H9 (cell line): ENCODE results near the gene RBM27. TPM values are rescaled to one million over a fixed set of nuclear protein-coding genes. Genes with fewer than 3 reads are reported as not detected.

Experiments
- DNase-seq: peaks from one replicate; pipeline ENCODE4 v3.0.0-alpha.2; 2017
- H2AFZ ChIP-seq: one replicate; pipeline ENCODE4 v1.6.1; 2013; ENCODE audit warnings: mild to moderate bottlenecking, low read length, control low read depth, moderate library complexity
- H2AK5ac ChIP-seq: 2 replicates; pipeline ENCODE4 v1.6.1; 2013; ENCODE audit warnings: low read length, control low read depth, mixed read lengths; ENCODE audit not compliant: insufficient read length
- H2BK120ac ChIP-seq: one replicate; pipeline ENCODE4 v1.6.1; 2013; ENCODE audit warnings: low read depth, mild to moderate bottlenecking, low read length, control low read depth, inconsistent platforms; ENCODE audit not compliant: poor library complexity, severe bottlenecking
- H2BK12ac ChIP-seq: 2 replicates; pipeline ENCODE4 v1.6.1; 2013; ENCODE audit warnings: low read length, control low read depth, mixed read lengths, low read depth; ENCODE audit not compliant: insufficient read length
- H2BK15ac ChIP-seq: 2 replicates; pipeline ENCODE4 v1.6.1; 2013; ENCODE audit warnings: low read depth, low read length, control low read depth
- H2BK20ac ChIP-seq: one replicate; pipeline ENCODE4 v1.6.1; 2013; ENCODE audit warnings: low read depth, mild to moderate bottlenecking, low read length, control low read depth, inconsistent platforms; ENCODE audit not compliant: poor library complexity, severe bottlenecking
- H2BK5ac ChIP-seq: 2 replicates; pipeline ENCODE4 v1.6.1; 2013; ENCODE audit warnings: low read length, control low read depth, mixed read lengths; ENCODE audit not compliant: insufficient read length
- H3K14ac ChIP-seq: 2 replicates; pipeline ENCODE4 v1.6.1; 2013; ENCODE audit warnings: low read length, control low read depth; ENCODE audit not compliant: insufficient read depth
- H3K18ac ChIP-seq: 2 replicates; pipeline ENCODE4 v1.6.1; 2013; ENCODE audit warnings: low read depth, mild to moderate bottlenecking, mixed read lengths, low read length, control low read depth; ENCODE audit not compliant: insufficient read length
- H3K23ac ChIP-seq: 2 replicates; pipeline ENCODE4 v1.6.1; 2013; ENCODE audit warnings: low read length, control low read depth, mixed read lengths, low read depth; ENCODE audit not compliant: insufficient read length
- H3K23me2 ChIP-seq: 2 replicates; pipeline ENCODE4 v1.6.1; 2013; ENCODE audit warnings: low read depth, mild to moderate bottlenecking, mixed read lengths, low read length, control low read depth; ENCODE audit not compliant: insufficient read length, poor library complexity, severe bottlenecking
- H3K27ac ChIP-seq: 2 replicates; pipeline ENCODE4 v1.5.1; 2013; ENCODE audit warnings: low read length, control low read depth, mixed read lengths, low read depth; ENCODE audit not compliant: insufficient read length
- H3K27me3 ChIP-seq: 2 replicates; pipeline ENCODE4 v1.6.1; 2013; ENCODE audit warnings: low read length, control low read depth, inconsistent platforms; ENCODE audit not compliant: insufficient read depth
- H3K4ac ChIP-seq: 2 replicates; pipeline ENCODE4 v1.6.1; 2013; ENCODE audit warnings: low read depth, mild to moderate bottlenecking, control low read depth, inconsistent platforms, low read length, moderate library complexity
- H3K4me1 ChIP-seq: 2 replicates; pipeline ENCODE4 v1.6.1; 2013; ENCODE audit warnings: low read length, control low read depth, inconsistent platforms; ENCODE audit not compliant: insufficient read depth
- H3K4me2 ChIP-seq: 2 replicates; pipeline ENCODE4 v1.6.1; 2013; ENCODE audit warnings: low read length, control low read depth, mixed read lengths; ENCODE audit not compliant: insufficient read length, insufficient read depth
- H3K56ac ChIP-seq: 2 replicates; pipeline ENCODE4 v1.6.1; 2013; ENCODE audit warnings: low read depth, mild to moderate bottlenecking, mixed read lengths, low read length, control low read depth; ENCODE audit not compliant: insufficient read length
- H3K79me1 ChIP-seq: 2 replicates; pipeline ENCODE4 v1.6.1; 2013; ENCODE audit warnings: low read depth, mild to moderate bottlenecking, moderate library complexity, low read length, control low read depth, inconsistent platforms; ENCODE audit not compliant: insufficient read depth, poor library complexity, severe bottlenecking
- H3K79me2 ChIP-seq: 2 replicates; pipeline ENCODE4 v1.6.1; 2013; ENCODE audit warnings: low read length, control low read depth, inconsistent platforms; ENCODE audit not compliant: insufficient read depth
- H3K9ac ChIP-seq: 2 replicates; pipeline ENCODE4 v1.6.1; 2013; ENCODE audit warnings: low read length, control low read depth, mixed read lengths; ENCODE audit not compliant: insufficient read length; ENCODE audit errors: extremely low read depth
- H3K9me3 ChIP-seq: one replicate; pipeline ENCODE4 v1.6.1; 2013; ENCODE audit warnings: low read depth, low read length, inconsistent platforms; ENCODE audit not compliant: control insufficient read depth
- H3T11ph ChIP-seq: one replicate; pipeline ENCODE4 v1.6.1; 2013; ENCODE audit warnings: mild to moderate bottlenecking, low read length, control low read depth, inconsistent platforms
- H4K20me1 ChIP-seq: one replicate; pipeline ENCODE4 v1.6.1; 2013; ENCODE audit not compliant: control insufficient read depth, insufficient read length, insufficient read depth
- H4K5ac ChIP-seq: 2 replicates; pipeline ENCODE4 v1.6.1; 2013; ENCODE audit warnings: low read depth, mild to moderate bottlenecking, mixed read lengths, low read length, control low read depth; ENCODE audit not compliant: insufficient read length
- H4K8ac ChIP-seq: replicated peaks from 2 replicates; pipeline ENCODE4 v1.6.1; 2013; ENCODE audit warnings: low read length, control low read depth, mixed read lengths, low read depth; ENCODE audit not compliant: insufficient read length
- H4K91ac ChIP-seq: 2 replicates; pipeline ENCODE4 v1.6.1; 2013; ENCODE audit warnings: low read depth, mild to moderate bottlenecking, moderate library complexity, mixed read lengths, low read length, control low read depth; ENCODE audit not compliant: insufficient read length
- H3K27ac Mint-ChIP-seq, 3 experiments: 2 replicates in 2 of 3; 3 replicates in 1 of 3; pipeline ENCODE4 v1.8.0; 2020 to 2021; ENCODE audit warnings: mixed read lengths in 3 of 3, mild to moderate bottlenecking in 1 of 3, moderate library complexity in 1 of 3
- H3K27me3 Mint-ChIP-seq: 2 replicates; pipeline ENCODE4 v1.8.0; 2021; ENCODE audit warnings: low read depth, mild to moderate bottlenecking, moderate library complexity, mixed read lengths
- H3K36me3 Mint-ChIP-seq, 3 experiments: 2 replicates in 2 of 3; 3 replicates in 1 of 3; pipeline ENCODE4 v1.8.0; 2020 to 2021; ENCODE audit warnings: low read depth in 3 of 3, mixed read lengths in 3 of 3; ENCODE audit not compliant: insufficient read depth in 1 of 3
- H3K4me1 Mint-ChIP-seq, 2 experiments: 2 replicates each; pipeline ENCODE4 v1.8.0; 2020; ENCODE audit warnings: mixed read lengths in 2 of 2
- H3K4me3 Mint-ChIP-seq, 2 experiments: 2 replicates in 1 of 2; 3 replicates in 1 of 2; pipeline ENCODE4 v1.8.0; 2020 to 2021; ENCODE audit warnings: mild to moderate bottlenecking in 2 of 2, mixed read lengths in 2 of 2, moderate library complexity in 1 of 2
- H3K9me3 Mint-ChIP-seq, 2 experiments: 2 replicates in 1 of 2; 3 replicates in 1 of 2; pipeline ENCODE4 v1.8.0; 2020; ENCODE audit warnings: mild to moderate bottlenecking in 2 of 2, mixed read lengths in 2 of 2, moderate library complexity in 1 of 2
- WGBS: extraction: QIAGEN DNeasy Blood & Tissue Kit; methylation state at CpG from one replicate; pipeline ENCODE4 v1.1.7; 2013; ENCODE audit warnings: missing lambda C conversion rate, low lambda C conversion rate, mixed read lengths; ENCODE audit not compliant: insufficient read length; ENCODE audit errors: extremely low coverage; 5-methylcytosine and 5-hydroxymethylcytosine counted together
- total RNA-seq: library from RNA; stranded (reverse); gene quantifications from 2 replicates; pipeline ENCODE4 v1.2.1, GENCODE V29; 2021
- TF ChIP-seq, protein P1 (sequence below): fragments of 200-600 bp; sonication (generic); conservative IDR thresholded peaks from 3 replicates; pipeline ENCODE4 v1.8.0; 2021; ENCODE audit warnings: antibody characterized with exemption, mild to moderate bottlenecking

The RBM27 gene
- total RNA-seq, 1 experiment from 2014 or later = 33.8 TPM

DNA sequence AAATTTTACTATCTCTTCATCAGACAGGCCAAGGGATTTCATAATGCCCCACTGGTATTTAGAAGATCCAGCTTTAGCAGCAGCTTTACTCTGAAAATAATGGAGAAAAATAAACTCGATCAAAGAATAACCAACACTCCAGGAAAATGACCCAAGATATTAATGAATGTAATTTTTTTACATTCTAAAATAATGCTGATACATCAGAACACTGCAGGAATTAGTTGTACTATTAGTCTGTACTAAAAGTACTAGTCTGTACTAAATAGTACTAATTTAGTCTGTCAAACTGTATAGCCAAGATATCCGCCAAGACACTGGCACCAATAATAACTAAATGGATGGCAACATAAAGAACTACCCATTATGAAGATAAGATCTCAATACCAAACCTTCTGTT lies 39.0 kb upstream of the RBM27 start:
- Mint-ChIP-seq H3K27ac (no peak overlapping the region), H3K9me3 (no peaks in the 10 kb centered on the region), H3K4me3 (no peak overlapping the region), H3K27me3 (no peaks in the 10 kb centered on the region), H3K36me3 (peaks cover 61 to 89% (median 83%) of the 10 kb centered on the region in 3 experiments), H3K4me1 (no peaks in the 10 kb centered on the region)
- Histone ChIP-seq H4K8ac (no peak overlapping the region), H3K79me2 (no peaks in the 10 kb centered on the region), H3K79me1 (no peaks in the 10 kb centered on the region), H4K5ac (no peak overlapping the region), H2BK15ac (no peak overlapping the region), H3K14ac (no peak overlapping the region), H2AFZ (no peak overlapping the region), H3K56ac (no peak overlapping the region), H2BK5ac (no peak overlapping the region), H3K4me2 (no peak overlapping the region), H3K23me2 (no peaks in the 10 kb centered on the region), H3K27me3 (no peaks in the 10 kb centered on the region), H4K20me1 (no peaks in the 10 kb centered on the region), H2BK20ac (no peak overlapping the region), H3K9ac (no peak overlapping the region), H3K9me3 (no peaks in the 10 kb centered on the region), H2BK12ac (no peak overlapping the region), H3K18ac (no peak overlapping the region), H2BK120ac (no peak overlapping the region), H3K23ac (no peak overlapping the region), H3K4ac (no peak overlapping the region), H4K91ac (no peak overlapping the region), H3K4me1 (no peaks in the 10 kb centered on the region), H3T11ph (no peak overlapping the region), H2AK5ac (no peak overlapping the region), H3K27ac (no peak overlapping the region)
- WGBS = no CpG with 5 or more reads among the region's 2 CpGs
- TF ChIP-seq, protein P1, sequence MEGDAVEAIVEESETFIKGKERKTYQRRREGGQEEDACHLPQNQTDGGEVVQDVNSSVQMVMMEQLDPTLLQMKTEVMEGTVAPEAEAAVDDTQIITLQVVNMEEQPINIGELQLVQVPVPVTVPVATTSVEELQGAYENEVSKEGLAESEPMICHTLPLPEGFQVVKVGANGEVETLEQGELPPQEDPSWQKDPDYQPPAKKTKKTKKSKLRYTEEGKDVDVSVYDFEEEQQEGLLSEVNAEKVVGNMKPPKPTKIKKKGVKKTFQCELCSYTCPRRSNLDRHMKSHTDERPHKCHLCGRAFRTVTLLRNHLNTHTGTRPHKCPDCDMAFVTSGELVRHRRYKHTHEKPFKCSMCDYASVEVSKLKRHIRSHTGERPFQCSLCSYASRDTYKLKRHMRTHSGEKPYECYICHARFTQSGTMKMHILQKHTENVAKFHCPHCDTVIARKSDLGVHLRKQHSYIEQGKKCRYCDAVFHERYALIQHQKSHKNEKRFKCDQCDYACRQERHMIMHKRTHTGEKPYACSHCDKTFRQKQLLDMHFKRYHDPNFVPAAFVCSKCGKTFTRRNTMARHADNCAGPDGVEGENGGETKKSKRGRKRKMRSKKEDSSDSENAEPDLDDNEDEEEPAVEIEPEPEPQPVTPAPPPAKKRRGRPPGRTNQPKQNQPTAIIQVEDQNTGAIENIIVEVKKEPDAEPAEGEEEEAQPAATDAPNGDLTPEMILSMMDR = no peak
- DNase-seq = no peak
